OCI-LY7 (cell line): ENCODE data around the gene WDR26. TPM values are rescaled to one million over a fixed set of nuclear protein-coding genes. Genes with fewer than 3 reads are reported as not detected.
"Not testable (repeated sequence)": the region's sequence is repeated elsewhere in the genome, so short reads cannot be mapped to it uniquely, and the experiment has no call there.

Experiments used
- BruUV-seq: library from RNA; stranded (reverse); fragments of 400-500 nt; replicated peaks from 2 replicates; lab custom pipeline; 2021; lab: Mats Ljungman, UMichigan
- CTCF ChIA-PET: fragments of 300-600 bp; sonication (Branson Sonifier 250); formaldehyde crosslinking; loops from one replicate; lab custom pipeline; 2022; ENCODE audit warnings: antibody characterized with exemption; ENCODE audit not compliant: unreplicated experiment; lab: Charles Lee
- POLR2A ChIA-PET: fragments of 300-600 bp; sonication (Branson Sonifier 250); formaldehyde crosslinking; loops from one replicate; lab custom pipeline; 2022; ENCODE audit warnings: antibody characterized with exemption; lab: Charles Lee
- DNase-seq: peaks from one replicate; pipeline ENCODE4 v3.0.0-alpha.2; 2015; ENCODE audit warnings: low spot score
- H2AFZ ChIP-seq: fragments of 200-600 bp; sonication (generic), shearing (Covaris generic); 2 replicates; pipeline ENCODE4 v1.6.1; 2014; ENCODE audit warnings: mild to moderate bottlenecking, antibody characterized with exemption, low read length, moderate library complexity
- H3K27ac ChIP-seq: fragments of 200-600 bp; sonication (generic); 2 replicates; pipeline ENCODE4 v1.5.1; 2014; ENCODE audit warnings: mixed run types, low read depth, mild to moderate bottlenecking, moderate library complexity, low read length, inconsistent platforms; ENCODE audit not compliant: poor library complexity, severe bottlenecking
- H3K36me3 ChIP-seq: fragments of 200-600 bp; sonication (generic); 2 replicates; pipeline ENCODE4 v1.6.1; 2014; ENCODE audit warnings: mild to moderate bottlenecking, antibody characterized with exemption, low read length, moderate library complexity, mixed read lengths; ENCODE audit not compliant: insufficient read depth
- H3K4me1 ChIP-seq: fragments of 200-600 bp; sonication (generic); 2 replicates; pipeline ENCODE4 v1.5.1; 2014; ENCODE audit warnings: mild to moderate bottlenecking, low read length; ENCODE audit not compliant: insufficient read depth, poor library complexity, severe bottlenecking
- H3K4me2 ChIP-seq: fragments of 200-600 bp; sonication (generic); 2 replicates; pipeline ENCODE4 v1.6.1; 2014; ENCODE audit warnings: mild to moderate bottlenecking, low read length
- H3K4me3 ChIP-seq: fragments of 200-600 bp; sonication (generic); 2 replicates; pipeline ENCODE4 v1.5.1; 2014; ENCODE audit warnings: mild to moderate bottlenecking, low read depth, low read length; ENCODE audit not compliant: poor library complexity, severe bottlenecking
- H3K79me2 ChIP-seq: fragments of 200-600 bp; sonication (generic); 2 replicates; pipeline ENCODE4 v1.6.1; 2016; ENCODE audit warnings: low read depth, mild to moderate bottlenecking, low read length, moderate library complexity, mixed read lengths; ENCODE audit not compliant: insufficient read depth
- H3K9me2 ChIP-seq: fragments of 200-600 bp; sonication (generic); 2 replicates; pipeline ENCODE4 v1.6.1; 2016; ENCODE audit warnings: mild to moderate bottlenecking, low read length, mixed read lengths; ENCODE audit not compliant: insufficient read depth
- H3K9me3 ChIP-seq: fragments of 200-600 bp; sonication (generic); 2 replicates; pipeline ENCODE4 v1.6.1; 2014; ENCODE audit warnings: mild to moderate bottlenecking, mixed run types, low read length, mixed read lengths
- H4K20me1 ChIP-seq: fragments of 200-600 bp; sonication (generic); 2 replicates; pipeline ENCODE4 v1.6.1; 2014; ENCODE audit warnings: mild to moderate bottlenecking, antibody characterized with exemption, low read length, moderate library complexity, mixed read lengths; ENCODE audit not compliant: insufficient read depth
- CTCF ChIP-seq: fragments of 200-600 bp; sonication (generic); conservative IDR thresholded peaks from 2 replicates; pipeline ENCODE4 v1.5.1; 2014; ENCODE audit warnings: mild to moderate bottlenecking, antibody characterized with exemption, low read length, moderate library complexity, mixed read lengths
- EZH2phosphoT487 ChIP-seq: fragments of 200-600 bp; sonication (generic); IDR thresholded peaks from 2 replicates; pipeline ENCODE4 v1.6.1; 2018; ENCODE audit warnings: low read depth, borderline replicate concordance, mild to moderate bottlenecking, mixed run types, antibody characterized with exemption, low read length, moderate library complexity, mixed read lengths
- intact Hi-C: fragments of 100-400 bp; cut with micrococcal nuclease; formaldehyde crosslinking; loops from one replicate; pipeline ENCODE4 v1.10.0; 2022; ENCODE audit not compliant: unreplicated experiment
- total RNA-seq, 2 experiments: library from RNA; depleted of rRNA in 1 of 2; stranded (reverse); fragments of >200 nt in 1 of 2; shearing (Covaris generic) in 1 of 2; gene quantifications; 2 replicates each; pipeline ENCODE4 v1.2.3, GENCODE V29; 2014 to 2022

Gene WDR26
- total RNA-seq, 2 experiments from 2014 or later, result 32.0 to 77.5 TPM

- intact Hi-C loops, result no loop called here
- H2AFZ ChIP-seq, result no peak overlapping the region
- POLR2A ChIA-PET, result no interaction called here
- TF ChIP-seq EZH2phosphoT487 (no peak), CTCF (no peak)
- no peaks in the 10 kb centered on the region for H4K20me1 ChIP-seq
- no peaks in the 10 kb centered on the region for H3K36me3 ChIP-seq
- no peaks in the 10 kb centered on the region for H3K9me2 ChIP-seq
- no peak overlapping the region for H3K4me3 ChIP-seq
- no TSS peak for BruUV-seq
- DNase-seq, result no peak
- CTCF ChIA-PET, result interaction anchor here (0.5 kb wide), 1 partner anchor 21 kb away, joined by 4 read pairs; no protein-coding TSS in a partner anchor
- no peak overlapping the region for H3K4me2 ChIP-seq
- H3K27ac ChIP-seq, result no peak overlapping the region
- H3K4me1 ChIP-seq, result no peaks in the 10 kb centered on the region
- H3K9me3 ChIP-seq, result no peaks in the 10 kb centered on the region
- no peaks in the 10 kb centered on the region for H3K79me2 ChIP-seq
Measured at GRCh38 chr1:224481601-224482000, 47.0 kb upstream of the WDR26 start.

GRCh38 chr1:224480888-224481459 is 46.4 kb upstream of the WDR26 start:
- CTCF ChIA-PET, result interaction anchor here (0.5 to 0.6 kb wide), 2 partner anchors 22 to 23 kb away, joined by 3 to 4 read pairs; no protein-coding TSS in a partner anchor
- H3K27ac ChIP-seq, H2AFZ ChIP-seq, H3K36me3 ChIP-seq, POLR2A ChIA-PET, H3K4me1 ChIP-seq, H3K79me2 ChIP-seq, H3K4me3 ChIP-seq, H3K9me2 ChIP-seq, DNase-seq, H3K4me2 ChIP-seq, H4K20me1 ChIP-seq, BruUV-seq, H3K9me3 ChIP-seq, intact Hi-C loops: not testable (repeated sequence)

GRCh38 chr1:224480200-224480599 is 45.6 kb upstream of the WDR26 start:
- H3K27ac ChIP-seq, H3K4me1 ChIP-seq, BruUV-seq, H4K20me1 ChIP-seq, CTCF ChIA-PET, H3K36me3 ChIP-seq, H3K4me3 ChIP-seq, H3K4me2 ChIP-seq, H3K9me3 ChIP-seq, H3K79me2 ChIP-seq, H2AFZ ChIP-seq, H3K9me2 ChIP-seq, intact Hi-C loops, DNase-seq: not testable (repeated sequence)
- POLR2A ChIA-PET, result interaction anchor here (0.6 kb wide), 1 partner anchor 28 kb away, joined by 5 read pairs; no protein-coding TSS in a partner anchor
